Tibial nerve (tissue), 4 donors: ENCODE measurements around the gene KLF11.

ENCODE experiments used
- EP300 ChIP-seq, 2 donors: sonication (generic); formaldehyde crosslinking; IDR thresholded peaks; one replicate each; pipeline ENCODE4 v1.6.1; 2017; ENCODE audit warnings: antibody characterized with exemption in 2 of 2, mild to moderate bottlenecking in 1 of 2
- POLR2A ChIP-seq, 2 donors: fragments of 450-650 bp; IDR thresholded peaks; one replicate each; pipeline ENCODE4 v1.6.1; 2017; ENCODE audit warnings: antibody characterized with exemption in 2 of 2, mild to moderate bottlenecking in 2 of 2, moderate library complexity in 2 of 2
- TF ChIP-seq, protein P1 (sequence below), 5 experiments: fragments of 200-600 bp in 3 of 5; fragments of 450-650 bp in 2 of 5; sonication (generic) in 3 of 5; IDR thresholded peaks; one replicate each; pipeline ENCODE4 v1.5.1; 2016 to 2019; ENCODE audit warnings: antibody characterized with exemption in 5 of 5, mild to moderate bottlenecking in 3 of 5, moderate library complexity in 2 of 5

DNA sequence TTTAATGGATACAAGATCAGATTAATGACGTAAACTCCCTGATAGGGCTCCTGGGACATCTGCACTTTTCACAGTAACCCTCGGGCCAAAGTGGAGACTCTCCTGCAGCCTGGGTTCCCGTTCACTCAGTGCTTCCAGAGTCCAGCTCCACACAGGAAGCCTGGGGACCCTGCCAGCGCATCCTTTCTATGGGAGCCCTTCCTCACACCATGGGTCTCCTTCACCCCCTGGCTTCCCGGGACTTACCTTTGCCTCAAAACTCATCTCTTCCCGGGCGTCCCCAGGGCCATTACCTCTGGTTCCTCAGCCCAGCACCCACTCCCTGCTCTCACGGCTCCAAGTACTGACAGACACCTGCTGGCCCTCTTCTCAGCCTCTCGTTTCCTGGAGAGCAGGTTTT is 40.7 kb upstream of the KLF11 start:
- TF ChIP-seq, protein P1, sequence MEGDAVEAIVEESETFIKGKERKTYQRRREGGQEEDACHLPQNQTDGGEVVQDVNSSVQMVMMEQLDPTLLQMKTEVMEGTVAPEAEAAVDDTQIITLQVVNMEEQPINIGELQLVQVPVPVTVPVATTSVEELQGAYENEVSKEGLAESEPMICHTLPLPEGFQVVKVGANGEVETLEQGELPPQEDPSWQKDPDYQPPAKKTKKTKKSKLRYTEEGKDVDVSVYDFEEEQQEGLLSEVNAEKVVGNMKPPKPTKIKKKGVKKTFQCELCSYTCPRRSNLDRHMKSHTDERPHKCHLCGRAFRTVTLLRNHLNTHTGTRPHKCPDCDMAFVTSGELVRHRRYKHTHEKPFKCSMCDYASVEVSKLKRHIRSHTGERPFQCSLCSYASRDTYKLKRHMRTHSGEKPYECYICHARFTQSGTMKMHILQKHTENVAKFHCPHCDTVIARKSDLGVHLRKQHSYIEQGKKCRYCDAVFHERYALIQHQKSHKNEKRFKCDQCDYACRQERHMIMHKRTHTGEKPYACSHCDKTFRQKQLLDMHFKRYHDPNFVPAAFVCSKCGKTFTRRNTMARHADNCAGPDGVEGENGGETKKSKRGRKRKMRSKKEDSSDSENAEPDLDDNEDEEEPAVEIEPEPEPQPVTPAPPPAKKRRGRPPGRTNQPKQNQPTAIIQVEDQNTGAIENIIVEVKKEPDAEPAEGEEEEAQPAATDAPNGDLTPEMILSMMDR (IDR thresholded peaks at IDR 0.05) = no peak
- no peak for TF ChIP-seq POLR2A (IDR thresholded peaks at IDR 0.05)
- TF ChIP-seq EP300 (IDR thresholded peaks at IDR 0.05) = no peak
